Lung (tissue), 12 donors: ENCODE data around the gene COG4. TPM values are rescaled to one million over a fixed set of nuclear protein-coding genes. Genes with fewer than 3 reads are reported as not detected.
A peak's percentile ranks its signal among the peaks of the same experiment; 100 is the strongest.

ENCODE experiments used
- ATAC-seq: fragments of 200-7000 bp; cut with Tn5 transposase; one replicate; pipeline ENCODE4 v1.9.1; 2020; ENCODE audit warnings: moderate number of reproducible peaks; ENCODE audit not compliant: insufficient read depth, low FRiP score
- DNase-seq, 3 donors: peaks; one replicate each; pipeline ENCODE4 v3.0.0-alpha.2; 2013 to 2017
- H3K27ac ChIP-seq, 2 donors: one replicate each; pipeline ENCODE4 v1.5.1; 2013; ENCODE audit warnings: mild to moderate bottlenecking in 2 of 2, moderate library complexity in 2 of 2, control low read depth in 1 of 2, inconsistent platforms in 1 of 2, low read depth in 1 of 2, low read length in 1 of 2
- H3K27me3 ChIP-seq, 3 donors: one replicate each; pipeline ENCODE4 v1.5.1; 2013; ENCODE audit warnings: low read length in 2 of 3; ENCODE audit not compliant: control insufficient read depth in 3 of 3, insufficient read depth in 3 of 3
- H3K36me3 ChIP-seq, 4 donors: one replicate each; pipeline ENCODE4 v1.5.1; 2013; ENCODE audit warnings: low read length in 4 of 4, mild to moderate bottlenecking in 1 of 4, moderate library complexity in 1 of 4; ENCODE audit not compliant: control insufficient read depth in 4 of 4, insufficient read depth in 4 of 4
- H3K4me1 ChIP-seq, 5 donors: one replicate each; pipeline ENCODE4 v1.5.1; 2013; ENCODE audit warnings: low read length in 5 of 5, mild to moderate bottlenecking in 2 of 5, moderate library complexity in 1 of 5; ENCODE audit not compliant: control insufficient read depth in 5 of 5, insufficient read depth in 5 of 5
- H3K4me3 ChIP-seq: one replicate; pipeline ENCODE4 v1.5.1; 2013; ENCODE audit warnings: mild to moderate bottlenecking, control low read depth, moderate library complexity
- H3K9ac ChIP-seq, 2 donors: one replicate each; pipeline ENCODE4 v1.5.1; 2013; ENCODE audit warnings: low read length in 2 of 2, control low read depth in 1 of 2; ENCODE audit not compliant: insufficient read depth in 1 of 2
- H3K9me3 ChIP-seq, 4 donors: one replicate each; pipeline ENCODE4 v1.5.1; 2013; ENCODE audit warnings: low read length in 3 of 4, mild to moderate bottlenecking in 1 of 4, moderate library complexity in 1 of 4; ENCODE audit not compliant: control insufficient read depth in 4 of 4, insufficient read depth in 3 of 4
- CTCF ChIP-seq: IDR thresholded peaks from 2 replicates; pipeline ENCODE4 v1.5.1; 2012; ENCODE audit warnings: mild to moderate bottlenecking; ENCODE audit errors: control extremely low read depth, extremely low read depth
- WGBS, 2 donors: extraction: QIAGEN DNeasy Blood & Tissue Kit; methylation state at CpG; one replicate each; pipeline ENCODE4 v1.1.7; 2013; 5-methylcytosine and 5-hydroxymethylcytosine counted together
- polyA plus RNA-seq, 2 donors: library from polyadenylated mRNA; stranded (reverse); fragments of 200-250 nt; gene quantifications; one replicate each; pipeline ENCODE4 v1.2.1, GENCODE V29; 2013
- total RNA-seq, 2 donors: library from RNA; depleted of rRNA in 1 of 2; stranded (reverse); fragments of >200 nt in 1 of 2; gene quantifications; one replicate each; pipeline ENCODE4 v1.2.1, GENCODE V29; 2014 to 2021
- donor health status: control.
- donor health status: control.
- donor health status: Bipolar disorder and iron deficiency.
- donor health status: healthy.
- donor health status: DM: yes; HTN: yes; CAD: no.

The COG4 gene
- total and polyA plus RNA-seq, 4 donors = 29.3 to 65.8 (median 39.4) TPM

GRCh38 chr16:70465999-70466804 lies 57.2 kb downstream of the COG4 start:
- TF ChIP-seq CTCF = no peak

GRCh38 chr16:70463235-70463634 lies 60.1 kb downstream of the COG4 start:
- ATAC-seq = no peak
- DNase-seq = no peak
- H3K27ac ChIP-seq = no peak overlapping the region
- H3K9me3 ChIP-seq = no peaks in the 10 kb centered on the region
- no peak overlapping the region for H3K4me3 ChIP-seq
- H3K27me3 ChIP-seq = no peaks in the 10 kb centered on the region
- WGBS, 2 donors = 97 to 98% methylated on average over 2 of the region's 2 CpGs
- H3K9ac ChIP-seq = no peak overlapping the region
- H3K36me3 ChIP-seq = peaks cover 0 to 20% (median 2%) of the 10 kb centered on the region in 4 donors
- TF ChIP-seq CTCF = no peak
- H3K4me1 ChIP-seq = peaks cover 0 to 10% (median 0%) of the 10 kb centered on the region in 5 donors

More at GRCh38 chr16:70465999-70466804, 57.2 kb downstream of the COG4 start:
- Histone ChIP-seq H3K9ac (no peak overlapping the region), H3K4me3 (no peak overlapping the region), H3K36me3 (peaks cover 0 to 28% (median 4%) of the 10 kb centered on the region in 4 donors), H3K4me1 (peaks cover 0 to 7% (median 0%) of the 10 kb centered on the region in 5 donors), H3K9me3 (no peaks in the 10 kb centered on the region), H3K27ac (no peak overlapping the region), H3K27me3 (no peaks in the 10 kb centered on the region)
- DNase-seq (no peak), ATAC-seq (no peak)
- WGBS, 2 donors = 86 to 89% methylated on average over 13 of the region's 13 CpGs

GRCh38 chr16:70460737-70461261 lies 62.6 kb downstream of the COG4 start:
- WGBS, 2 donors = 61 to 62% methylated on average over 8 of the region's 8 CpGs
- no peak overlapping the region for H3K4me3 ChIP-seq
- H3K4me1 ChIP-seq = peaks cover 0 to 10% (median 0%) of the 10 kb centered on the region in 5 donors
- no peak for ATAC-seq
- H3K27me3 ChIP-seq = no peaks in the 10 kb centered on the region
- H3K36me3 ChIP-seq = peaks cover 0 to 12% (median 2%) of the 10 kb centered on the region in 4 donors
- no peaks in the 10 kb centered on the region for H3K9me3 ChIP-seq
- no peak overlapping the region for H3K9ac ChIP-seq
- DNase-seq = peak in 1 of 3 donors; percentile 26
- peak overlapping the region in 1 of 2 donors; percentile 17 for H3K27ac ChIP-seq
- no peak for TF ChIP-seq CTCF
